GM21390 (cell line): Measurements from ENCODE around the gene NLGN1.

ENCODE experiments used
- ATAC-seq: cut with Tn5 transposase; IDR thresholded peaks from one replicate; pipeline ENCODE4 v1.9.1; 2021; ENCODE audit not compliant: unreplicated experiment

NLGN1 gene

GRCh38 chr3:174322789-174323188, 925.2 kb downstream of the NLGN1 start:
- no peak for ATAC-seq

DNA sequence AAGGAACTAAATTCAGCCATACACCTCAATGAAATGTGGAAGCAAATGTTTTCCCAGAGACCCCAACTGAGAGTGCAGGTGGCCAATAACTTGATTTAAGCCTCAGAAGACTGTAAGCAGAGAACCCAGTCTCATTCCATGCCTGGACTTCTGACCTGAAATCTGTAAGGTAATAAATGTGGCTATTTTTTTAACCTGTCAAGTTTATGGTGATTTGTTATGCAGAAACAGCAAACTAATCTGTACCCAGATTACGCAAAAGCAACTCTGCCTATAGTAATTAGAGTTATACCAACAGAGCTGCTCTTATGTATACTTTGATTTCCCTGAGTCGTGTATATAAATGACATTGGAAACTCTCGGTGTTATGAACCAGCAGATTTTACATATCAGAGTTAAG, 927.6 kb downstream of the NLGN1 start:
- no peak for ATAC-seq

DNA sequence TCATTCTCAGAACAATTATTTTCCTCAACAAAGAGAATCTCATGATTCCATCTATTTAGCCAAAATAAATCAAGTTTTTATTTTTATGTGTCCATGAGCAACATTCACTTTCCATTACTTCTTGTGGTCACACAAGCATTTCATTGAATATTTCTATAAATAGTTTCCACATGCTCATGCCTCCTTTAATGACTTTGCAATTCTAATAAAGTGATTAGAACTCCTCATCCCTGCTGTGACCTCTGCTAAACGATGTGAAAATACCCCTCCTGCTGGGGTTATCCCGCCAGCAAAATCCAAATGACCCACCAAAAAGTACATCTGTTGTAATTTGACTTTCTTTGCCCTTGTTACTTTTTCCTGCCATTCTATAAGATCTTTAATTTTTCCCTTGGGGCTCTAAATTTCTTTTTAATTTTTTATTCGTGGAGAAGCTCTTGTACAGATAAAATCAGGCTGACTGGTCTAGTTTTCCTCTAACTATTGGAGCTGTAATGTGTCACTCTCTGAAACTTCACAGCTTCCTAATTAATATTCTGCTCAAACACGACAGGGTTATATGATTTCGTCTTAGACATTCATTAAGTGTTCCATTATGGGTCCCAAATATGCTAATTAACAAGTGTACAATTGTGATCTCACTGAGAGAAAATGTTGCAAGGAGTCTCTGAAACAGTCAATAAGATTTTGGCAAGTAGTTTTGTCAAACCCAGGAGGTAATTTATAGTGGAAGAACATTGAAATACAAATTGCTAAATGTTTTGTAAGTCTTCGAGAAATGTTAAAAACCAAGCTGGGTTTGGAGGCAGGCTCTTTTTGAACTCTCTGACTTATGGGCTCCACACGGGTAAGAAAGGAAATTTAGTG, 928.5 kb downstream of the NLGN1 start:
- ATAC-seq, result no peak

- ATAC-seq, result no peak
Measured at GRCh38 chr3:174329321-174329720, 931.8 kb downstream of the NLGN1 start.

DNA sequence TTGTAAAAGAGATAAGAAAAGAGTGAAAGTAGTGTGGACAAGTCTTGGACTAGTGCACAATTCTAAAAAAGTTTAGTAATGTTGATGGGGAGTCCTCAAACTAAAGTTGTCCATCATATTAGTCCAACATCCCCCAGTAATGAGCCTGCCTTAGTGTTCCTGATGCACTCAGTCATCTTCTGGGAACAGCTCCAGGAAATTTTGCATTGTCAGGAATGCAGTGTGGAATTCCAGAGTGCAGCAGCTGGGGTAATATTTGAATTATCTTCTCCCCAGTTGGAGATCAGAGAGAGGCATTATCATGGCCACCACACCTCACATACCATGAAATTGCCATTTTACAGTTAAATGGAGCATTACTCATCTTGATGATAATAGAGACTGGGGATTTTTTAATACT, 932.8 kb downstream of the NLGN1 start:
- no peak for ATAC-seq

DNA sequence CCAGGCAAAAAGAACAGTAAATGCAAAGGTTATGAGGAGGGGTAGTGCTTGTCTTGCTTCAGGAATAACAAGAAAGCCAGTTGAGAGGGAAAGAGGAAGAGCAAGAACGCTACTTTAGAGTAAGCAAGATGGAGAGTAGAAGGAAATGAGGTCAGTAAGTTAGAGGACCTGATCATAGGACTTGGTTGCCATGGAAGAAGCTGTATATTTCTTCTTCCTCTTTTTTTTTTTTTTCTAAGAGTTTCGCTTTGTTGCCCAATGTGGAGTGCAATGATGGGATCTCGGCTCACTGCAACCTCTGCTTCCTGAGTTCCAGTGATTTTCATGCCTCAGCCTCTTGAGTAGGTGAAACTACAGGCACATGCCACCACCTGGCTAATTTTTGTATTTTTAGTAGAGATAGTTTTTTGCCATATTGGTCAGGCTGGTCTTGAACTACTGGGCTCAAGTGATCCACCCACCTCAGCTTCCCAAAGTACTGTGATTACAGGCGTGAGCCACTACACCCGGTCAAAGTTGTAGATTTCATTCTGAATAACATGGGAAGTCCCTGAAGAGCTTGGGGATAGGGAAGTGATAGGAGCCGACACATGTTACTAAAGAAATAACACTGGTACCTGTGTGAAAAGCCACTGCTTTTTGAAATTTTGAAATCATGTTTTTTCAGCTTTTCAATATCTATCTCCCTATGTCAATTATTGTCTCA, 933.7 kb downstream of the NLGN1 start:
- no peak for ATAC-seq

- no peak for ATAC-seq
Measured at GRCh38 chr3:174332391-174332790, 934.8 kb downstream of the NLGN1 start.

DNA sequence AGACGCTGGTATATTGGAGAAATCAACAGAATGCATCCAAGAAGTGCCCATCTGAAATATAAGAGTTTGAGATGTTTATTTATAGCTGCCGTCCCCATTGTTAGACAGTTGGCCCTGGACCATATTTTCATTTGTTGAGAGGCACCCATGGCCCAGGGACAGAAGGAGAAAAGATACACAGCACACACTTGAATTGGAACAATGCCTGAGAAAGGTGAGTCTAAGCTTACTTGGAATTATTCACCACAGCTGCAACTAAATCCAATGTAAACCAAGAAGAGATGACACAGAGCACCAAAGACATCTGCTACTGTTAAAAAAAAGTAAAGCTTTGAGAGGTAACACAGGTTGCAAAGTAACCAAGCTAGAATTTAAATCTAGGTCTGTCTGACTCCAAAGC, 936.1 kb downstream of the NLGN1 start:
- ATAC-seq, result no peak

DNA sequence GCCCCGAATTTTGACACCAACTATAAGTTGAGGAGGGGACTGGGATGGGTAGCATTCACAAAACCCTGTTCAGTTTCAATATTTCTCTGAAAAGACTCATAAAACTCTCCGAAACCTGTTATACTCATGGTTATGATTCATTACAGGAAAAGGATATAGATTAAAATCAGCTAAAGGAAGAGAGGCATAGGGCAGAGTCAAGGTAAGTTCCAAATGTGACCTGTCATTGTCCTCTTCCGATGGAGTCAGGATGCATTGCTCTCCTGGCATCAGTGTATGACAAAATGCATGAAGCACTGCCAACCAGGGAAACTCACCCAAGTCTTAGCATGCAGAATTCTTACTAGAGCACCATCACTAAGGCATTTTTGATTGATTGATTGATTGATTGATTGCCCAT, 936.6 kb downstream of the NLGN1 start:
- no peak for ATAC-seq

- ATAC-seq, result no peak
Measured at GRCh38 chr3:174335324-174335723, 937.8 kb downstream of the NLGN1 start.

DNA sequence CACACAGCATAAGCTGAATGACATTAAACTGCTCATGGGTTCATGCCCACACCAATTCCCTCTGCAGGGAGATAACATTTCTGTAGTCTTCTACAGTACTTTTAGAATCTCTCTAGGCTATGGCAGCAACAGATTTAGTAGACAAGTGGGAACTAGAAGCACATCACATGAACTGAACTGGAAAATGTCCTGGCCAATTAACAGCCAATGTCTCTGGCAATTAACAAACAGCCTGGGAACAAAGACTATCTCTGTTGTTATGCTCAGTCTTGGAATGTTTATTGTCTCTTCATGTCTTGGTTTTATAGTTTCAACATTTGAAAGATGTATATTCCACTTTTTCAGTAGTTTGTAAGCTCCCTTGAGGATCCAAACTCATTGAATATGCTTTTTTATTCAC, 938.4 kb downstream of the NLGN1 start:
- ATAC-seq, result no peak
